ENCODE results near the gene LMX1B.

The LMX1B gene

GRCh38 chr9:126658201-126658825, 44.6 kb downstream of the LMX1B start:
- Histone ChIP-seq H3K79me2 (ENCODE audit: insufficient read depth, low read depth) (no peaks in the 10 kb centered on the region), H4K20me1 (ENCODE audit: insufficient read depth) (no peaks in the 10 kb centered on the region)

GRCh38 chr9:126658956-126659555, 45.3 kb downstream of the LMX1B start:
- no peak overlapping the region for H2AFZ ChIP-seq (ENCODE audit: low read depth)
- H3K79me2 ChIP-seq (ENCODE audit: insufficient read depth, low read depth) = no peaks in the 10 kb centered on the region
- no peaks in the 10 kb centered on the region for H4K20me1 ChIP-seq (ENCODE audit: insufficient read depth)
- no peak for TF ChIP-seq CTCF (conservative IDR thresholded peaks at IDR 0.05; ENCODE audit: low read depth, low read length)
- no peak overlapping the region for H3K4me2 ChIP-seq
- no peak overlapping the region for H3K27ac ChIP-seq
- H3K9ac ChIP-seq = no peak overlapping the region
- no peaks in the 10 kb centered on the region for H3K36me3 ChIP-seq (ENCODE audit: insufficient read depth)
- H3K4me3 ChIP-seq (IDR thresholded peaks at IDR 0.05; ENCODE audit: insufficient read depth, low read depth, low read length) = no peak overlapping the region
- H3K27me3 ChIP-seq (ENCODE audit: insufficient read depth, low read depth) = peaks cover 2% of the 10 kb centered on the region; the same call in 1 of the 2 replicates
- peaks cover 28% of the 10 kb centered on the region for H3K4me1 ChIP-seq (ENCODE audit: low read depth, poor library complexity, severe bottlenecking)

More at GRCh38 chr9:126658201-126658825, 44.6 kb downstream of the LMX1B start:
- Histone ChIP-seq H2AFZ (ENCODE audit: low read depth) (no peak overlapping the region), H3K36me3 (ENCODE audit: insufficient read depth) (no peaks in the 10 kb centered on the region), H3K4me1 (ENCODE audit: low read depth, poor library complexity, severe bottlenecking) (peaks cover 21% of the 10 kb centered on the region), H3K4me2 (no peak overlapping the region), H3K27me3 (ENCODE audit: insufficient read depth, low read depth) (peaks cover 8% of the 10 kb centered on the region; the same call in 1 of the 2 replicates), H3K27ac (no peak overlapping the region), H3K4me3 (IDR thresholded peaks at IDR 0.05; ENCODE audit: insufficient read depth, low read depth, low read length) (no peak overlapping the region), H3K9ac (no peak overlapping the region)
- no peak for TF ChIP-seq CTCF (conservative IDR thresholded peaks at IDR 0.05; ENCODE audit: low read depth, low read length)

- no peak overlapping the region for H3K9ac ChIP-seq
- H3K4me2 ChIP-seq = no peak overlapping the region
- H3K27me3 ChIP-seq (ENCODE audit: insufficient read depth, low read depth) = no peaks in the 10 kb centered on the region
- H2AFZ ChIP-seq (ENCODE audit: low read depth) = no peak overlapping the region
- peaks cover 39% of the 10 kb centered on the region for H3K4me1 ChIP-seq (ENCODE audit: low read depth, poor library complexity, severe bottlenecking)
- H4K20me1 ChIP-seq (ENCODE audit: insufficient read depth) = no peaks in the 10 kb centered on the region
- TF ChIP-seq CTCF (conservative IDR thresholded peaks at IDR 0.05; ENCODE audit: low read depth, low read length) = no peak
- H3K27ac ChIP-seq = no peak overlapping the region
- no peaks in the 10 kb centered on the region for H3K79me2 ChIP-seq (ENCODE audit: insufficient read depth, low read depth)
- no peak overlapping the region for H3K4me3 ChIP-seq (IDR thresholded peaks at IDR 0.05; ENCODE audit: insufficient read depth, low read depth, low read length)
- no peaks in the 10 kb centered on the region for H3K36me3 ChIP-seq (ENCODE audit: insufficient read depth)
Observed at GRCh38 chr9:126661122-126661520, 47.4 kb downstream of the LMX1B start.

- Histone ChIP-seq H3K27ac (no peak overlapping the region), H3K79me2 (ENCODE audit: insufficient read depth, low read depth) (no peaks in the 10 kb centered on the region), H3K4me2 (no peak overlapping the region), H4K20me1 (ENCODE audit: insufficient read depth) (no peaks in the 10 kb centered on the region), H3K4me3 (IDR thresholded peaks at IDR 0.05; ENCODE audit: insufficient read depth, low read depth, low read length) (no peak overlapping the region), H2AFZ (ENCODE audit: low read depth) (no peak overlapping the region), H3K27me3 (ENCODE audit: insufficient read depth, low read depth) (no peaks in the 10 kb centered on the region), H3K9ac (no peak overlapping the region), H3K4me1 (ENCODE audit: low read depth, poor library complexity, severe bottlenecking) (peaks cover 39% of the 10 kb centered on the region), H3K36me3 (ENCODE audit: insufficient read depth) (no peaks in the 10 kb centered on the region)
- TF ChIP-seq CTCF (conservative IDR thresholded peaks at IDR 0.05; ENCODE audit: low read depth, low read length) = no peak
Observed at GRCh38 chr9:126661521-126662251, 48.0 kb downstream of the LMX1B start.
